GM19043 (cell line): ENCODE measurements around the gene OGA.

Source experiments
- ATAC-seq: cut with Tn5 transposase; IDR thresholded peaks from one replicate; pipeline ENCODE4 v1.9.1; 2021; ENCODE audit warnings: low read depth; ENCODE audit not compliant: unreplicated experiment

OGA gene

DNA sequence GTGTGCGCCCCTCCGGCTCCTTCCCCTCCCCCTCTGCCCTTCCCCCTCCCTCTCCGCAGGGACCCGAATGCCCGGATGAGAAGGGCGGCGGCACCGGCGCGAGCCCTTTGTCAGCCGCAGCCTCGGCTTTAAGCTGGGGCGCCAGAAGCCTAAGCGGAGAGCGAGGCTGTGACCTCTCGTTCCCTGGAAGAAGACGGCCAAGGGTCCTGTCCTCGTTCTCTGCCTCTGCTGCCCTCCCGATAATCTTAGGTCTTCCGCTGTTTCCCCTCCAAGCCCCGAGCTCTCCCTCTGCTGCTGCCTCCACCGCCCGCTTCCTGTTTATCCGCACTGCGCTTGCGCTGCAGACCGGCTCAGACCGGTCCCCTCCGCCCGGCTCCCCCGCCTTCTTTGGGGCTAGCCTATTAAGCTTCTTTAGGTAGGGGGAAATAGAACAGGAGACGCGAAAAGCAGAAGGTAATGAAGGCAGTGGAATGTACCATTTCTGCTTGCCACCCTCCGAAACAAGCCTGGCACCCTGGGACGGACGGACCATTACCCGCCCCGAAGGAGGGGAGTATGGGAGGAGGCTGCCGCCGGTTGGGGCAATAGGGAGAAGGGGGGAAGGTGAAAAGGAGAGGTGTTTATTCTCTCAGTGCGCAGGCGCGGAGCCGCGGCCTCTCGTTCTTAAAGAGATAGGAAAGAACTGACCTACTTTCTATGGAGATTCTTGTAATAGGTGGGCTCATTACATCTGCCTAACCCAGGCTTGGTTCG lies at the start of gene OGA:
Gene OGA (minus strand): TSS at position 326 of the 753 bp plus-strand sequence. CDS start 422 bp downstream, outside the sequence.
- peak; percentile 88 for ATAC-seq

GRCh38 chr10:101867931-101868330 lies 49.7 kb upstream of the OGA start:
- ATAC-seq = no peak

DNA sequence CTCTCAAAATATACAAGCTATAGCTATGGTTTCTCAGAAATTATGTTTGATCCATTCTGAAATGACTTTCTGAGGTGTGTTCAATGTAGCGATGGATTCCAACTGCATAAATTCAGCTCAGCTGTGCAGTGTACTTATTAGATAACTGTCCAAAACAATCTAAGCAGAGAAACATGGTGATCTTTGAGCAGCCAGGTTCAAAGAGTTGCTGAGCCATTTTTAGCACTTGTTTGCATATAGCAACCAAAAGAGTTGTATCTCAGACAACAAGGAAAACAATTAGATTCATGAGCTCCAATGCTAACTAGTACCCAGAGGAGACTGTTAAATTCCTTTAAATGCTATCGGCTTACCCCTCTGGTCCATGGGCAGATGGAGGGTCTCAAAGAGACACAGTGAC lies 41.3 kb upstream of the OGA start:
- no peak for ATAC-seq

GRCh38 chr10:101858723-101859500 lies 40.7 kb upstream of the OGA start:
- ATAC-seq = peak; percentile 74

GRCh38 chr10:101857802-101858476 lies 39.7 kb upstream of the OGA start:
- ATAC-seq = no peak

GRCh38 chr10:101856626-101857025 lies 38.4 kb upstream of the OGA start:
- ATAC-seq = no peak

- no peak for ATAC-seq
These were observed 33.3 kb upstream of the OGA start for GRCh38 chr10:101851411-101852116.

- ATAC-seq = no peak
These were observed 32.5 kb upstream of the OGA start for GRCh38 chr10:101850749-101851148.

GRCh38 chr10:101848894-101849351 lies 30.7 kb upstream of the OGA start:
- no peak for ATAC-seq

DNA sequence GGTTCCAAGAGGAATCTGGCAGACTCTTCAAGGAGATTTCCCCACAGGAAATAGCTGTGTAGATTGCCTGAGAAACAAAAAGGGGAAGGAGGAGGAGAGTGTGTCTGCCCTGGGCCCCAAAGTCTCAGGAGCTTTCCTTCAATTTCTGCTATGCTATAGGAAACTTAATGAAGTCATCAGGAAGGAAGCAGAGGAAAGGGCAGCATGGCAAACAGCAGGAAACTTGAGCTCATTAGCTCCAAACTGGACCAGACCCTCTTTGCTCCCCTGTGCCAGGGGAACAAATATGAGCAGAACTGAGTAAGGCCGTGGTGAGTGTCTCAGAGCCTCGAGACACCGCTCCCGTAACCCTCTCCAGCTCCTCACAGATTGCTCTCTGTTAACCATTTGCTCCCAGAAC lies 30.2 kb upstream of the OGA start:
- no peak for ATAC-seq

DNA sequence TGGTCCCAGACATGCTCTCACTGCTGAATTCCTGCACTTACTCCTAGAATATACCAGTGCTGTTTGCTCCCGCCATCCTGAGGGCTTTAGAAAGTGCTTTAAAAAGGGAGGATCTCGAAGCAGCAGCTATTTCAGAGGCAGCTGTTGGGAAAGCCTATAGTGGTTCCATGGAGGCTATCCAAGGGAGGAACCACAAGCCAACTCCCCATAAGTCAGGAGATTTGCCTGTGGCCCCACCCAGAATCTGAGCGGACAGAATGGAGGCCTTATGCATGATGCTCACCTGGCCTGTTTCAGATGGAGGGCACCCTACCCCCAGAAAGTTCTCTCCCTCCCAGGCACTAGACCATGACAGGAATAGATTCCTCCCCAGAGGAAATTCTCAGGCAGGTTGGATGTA lies 27.6 kb upstream of the OGA start:
- ATAC-seq = no peak

GRCh38 chr10:101843032-101844021 lies 25.1 kb upstream of the OGA start, which contains the start of gene KCNIP2:
KCNIP2 (minus strand) TSS chr10:101843800; CDS start chr10:101843568, 232 bp downstream.
- no peak for ATAC-seq

DNA sequence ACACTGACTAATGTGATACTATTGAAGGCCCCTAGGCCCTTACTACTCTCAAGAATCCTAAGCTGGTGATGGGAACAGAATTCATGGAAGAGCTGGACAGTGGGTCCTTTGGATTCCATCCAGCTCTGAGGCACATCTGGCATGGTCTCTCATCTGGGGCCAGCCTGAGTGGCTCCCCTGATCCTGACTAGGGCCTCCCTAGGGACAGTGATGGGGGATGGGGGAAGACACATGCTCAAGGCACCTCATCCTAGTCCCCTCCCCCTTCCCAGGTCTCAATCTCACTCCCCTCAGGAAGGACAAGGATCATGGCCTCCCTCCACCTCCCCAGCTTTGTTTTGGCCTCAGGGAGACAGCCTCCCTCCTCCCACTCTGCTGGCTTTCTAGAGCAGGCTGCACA lies 23.6 kb upstream of the OGA start:
- no peak for ATAC-seq

GRCh38 chr10:101840741-101841453 lies 22.7 kb upstream of the OGA start:
- peak; percentile 69 for ATAC-seq

GRCh38 chr10:101840102-101840684 lies 21.9 kb upstream of the OGA start:
- no peak for ATAC-seq

DNA sequence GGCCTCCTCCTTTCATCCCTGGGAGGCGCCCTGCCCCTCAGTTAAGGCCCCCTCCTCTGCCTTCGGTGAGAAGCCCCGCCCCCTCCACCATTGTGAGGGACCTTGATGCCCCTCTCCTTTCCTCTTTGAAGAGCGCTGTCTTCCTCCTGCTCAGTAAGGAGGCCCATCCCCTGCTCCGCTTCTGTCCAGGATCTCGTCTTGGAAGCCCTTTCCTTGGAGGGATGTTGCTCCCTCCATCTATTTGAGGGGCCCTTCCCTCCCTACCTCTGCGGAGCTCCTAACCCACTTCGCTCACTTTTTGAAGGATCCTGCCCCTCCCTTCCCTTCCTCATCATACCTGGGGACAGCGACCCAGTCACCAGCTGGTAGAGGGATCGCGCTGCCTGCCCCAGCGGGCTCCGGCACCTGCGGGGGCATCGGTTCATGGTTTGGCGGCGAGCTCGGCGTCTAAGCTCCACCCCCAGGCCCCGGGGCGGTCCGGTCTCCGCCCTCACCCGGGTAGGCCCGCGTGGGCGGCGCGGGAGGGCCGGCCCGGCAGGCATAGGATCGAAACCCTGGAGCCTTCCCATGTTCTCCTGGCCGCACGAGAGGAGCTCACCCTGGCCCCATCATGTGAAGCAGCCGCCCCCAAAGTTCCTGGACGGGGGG lies 21.3 kb upstream of the OGA start:
- no peak for ATAC-seq

DNA sequence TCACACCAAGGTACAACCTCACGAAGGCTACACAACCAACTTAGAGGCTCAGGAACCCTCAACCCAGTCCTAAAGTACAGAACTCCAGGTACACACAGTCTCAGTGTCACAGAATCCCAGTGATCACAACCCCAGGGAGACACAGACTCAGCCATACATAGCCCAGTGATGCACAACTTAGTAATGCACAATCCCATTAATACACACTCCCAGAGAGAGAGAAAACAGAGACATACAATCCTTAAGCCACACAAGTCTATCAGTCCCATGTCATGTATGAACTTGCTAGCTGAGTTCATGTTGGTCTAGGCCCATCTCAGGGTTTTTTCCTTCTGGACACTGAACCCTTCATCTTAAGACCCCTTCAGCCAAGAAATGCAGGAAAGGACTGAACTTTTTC lies 20.8 kb upstream of the OGA start:
- no peak for ATAC-seq

- ATAC-seq = no peak
These were observed 20.2 kb upstream of the OGA start for GRCh38 chr10:101838416-101838970.
